IMR-90 (cell line): ENCODE results near the gene PDE6H. TPM values are rescaled to one million over a fixed set of nuclear protein-coding genes. Genes with fewer than 3 reads are reported as not detected.

Experiments used
- ATAC-seq: fragments of 200-7000 bp; cut with Tn5 transposase; 2 replicates; pipeline ENCODE4 v1.9.1; 2020; ENCODE audit warnings: low read depth, mild to moderate bottlenecking, moderate library complexity
- BruUV-seq: library from RNA; stranded (reverse); fragments of 400-500 nt; replicated peaks from 2 replicates; lab custom pipeline; 2021; lab: Mats Ljungman, UMichigan
- CTCF ChIA-PET: fragments of 300-600 bp; formaldehyde crosslinking; extraction: SDS; loops from one replicate; lab custom pipeline; 2021; ENCODE audit warnings: antibody characterized with exemption; lab: Yijun Ruan, JAX
- POLR2A ChIA-PET: fragments of 300-600 bp; sonication (Branson Sonifier 250); formaldehyde crosslinking; loops from one replicate; lab custom pipeline; 2022; ENCODE audit warnings: antibody characterized with exemption; ENCODE audit not compliant: unreplicated experiment; lab: Charles Lee
- DNase-seq: peaks from one replicate; pipeline ENCODE4 v3.0.0; 2013
- H2AFZ ChIP-seq: replicated peaks from 2 replicates; pipeline ENCODE3; 2013; ENCODE audit warnings: low read length, mild to moderate bottlenecking; ENCODE audit not compliant: poor library complexity
- H2AK5ac ChIP-seq: 2 replicates; pipeline ENCODE4 v1.6.1; 2013; ENCODE audit warnings: low read depth, low read length, inconsistent platforms
- H2AK9ac ChIP-seq: replicated peaks from 2 replicates; pipeline ENCODE3; 2013; ENCODE audit warnings: mild to moderate bottlenecking, low read depth, low read length, moderate library complexity; ENCODE audit not compliant: poor library complexity
- H2BK120ac ChIP-seq: 2 replicates; pipeline ENCODE4 v1.6.1; 2013; ENCODE audit warnings: low read depth, low read length, inconsistent platforms
- H2BK15ac ChIP-seq: 3 replicates; pipeline ENCODE4 v1.6.1; 2013; ENCODE audit warnings: low read depth, low read length, inconsistent platforms
- H2BK20ac ChIP-seq: 2 replicates; pipeline ENCODE4 v1.6.1; 2013; ENCODE audit warnings: low read depth, mild to moderate bottlenecking, inconsistent platforms, low read length, moderate library complexity
- H2BK5ac ChIP-seq: 2 replicates; pipeline ENCODE4 v1.6.1; 2013; ENCODE audit warnings: mild to moderate bottlenecking, low read depth, low read length, inconsistent platforms; ENCODE audit not compliant: poor library complexity, severe bottlenecking
- H3K14ac ChIP-seq: replicated peaks from 2 replicates; pipeline ENCODE4 v1.6.1; 2013; ENCODE audit warnings: low read depth, low read length, inconsistent platforms
- H3K18ac ChIP-seq: 2 replicates; pipeline ENCODE4 v1.6.1; 2013; ENCODE audit warnings: low read depth, low read length, control low read depth
- H3K23ac ChIP-seq: 2 replicates; pipeline ENCODE4 v1.6.1; 2013; ENCODE audit warnings: low read depth, low read length, inconsistent platforms
- H3K27ac ChIP-seq: 2 replicates; pipeline ENCODE4 v1.5.1; 2013; ENCODE audit warnings: mild to moderate bottlenecking, control low read depth, low read length; ENCODE audit not compliant: insufficient read depth
- H3K27me3 ChIP-seq: 2 replicates; pipeline ENCODE4 v1.6.1; 2013; ENCODE audit warnings: low read length; ENCODE audit not compliant: control insufficient read depth, insufficient read depth
- H3K36me3 ChIP-seq: 2 replicates; pipeline ENCODE4 v1.6.1; 2013; ENCODE audit warnings: low read length, mixed read lengths; ENCODE audit not compliant: control insufficient read depth, insufficient read depth
- H3K4ac ChIP-seq: 2 replicates; pipeline ENCODE4 v1.6.1; 2013; ENCODE audit warnings: low read depth, low read length, inconsistent platforms
- H3K4me1 ChIP-seq: 2 replicates; pipeline ENCODE4 v1.6.1; 2013; ENCODE audit warnings: low read length, mixed read lengths; ENCODE audit not compliant: control insufficient read depth, insufficient read depth
- H3K4me2 ChIP-seq: 2 replicates; pipeline ENCODE4 v1.6.1; 2013; ENCODE audit warnings: low read depth, mild to moderate bottlenecking, control low read depth, low read length, moderate library complexity
- H3K4me3 ChIP-seq: 2 replicates; pipeline ENCODE4 v1.5.1; 2013; ENCODE audit warnings: low read depth, mild to moderate bottlenecking, control low read depth, low read length, moderate library complexity; ENCODE audit not compliant: insufficient read depth
- H3K56ac ChIP-seq: 2 replicates; pipeline ENCODE4 v1.6.1; 2013; ENCODE audit warnings: low read length, inconsistent platforms; ENCODE audit not compliant: insufficient read depth; ENCODE audit errors: extremely low read depth
- H3K79me1 ChIP-seq, 2 experiments: 2 replicates each; pipeline ENCODE4 v1.6.1; 2013; ENCODE audit warnings: low read length in 2 of 2, inconsistent platforms in 1 of 2, low read depth in 1 of 2
- H3K9ac ChIP-seq: 2 replicates; pipeline ENCODE4 v1.6.1; 2013; ENCODE audit warnings: low read depth, low read length, control low read depth
- H3K9me1 ChIP-seq: 2 replicates; pipeline ENCODE4 v1.6.1; 2013; ENCODE audit warnings: low read length, inconsistent platforms; ENCODE audit not compliant: insufficient read depth
- H3K9me3 ChIP-seq: 2 replicates; pipeline ENCODE4 v1.6.1; 2013; ENCODE audit warnings: low read length; ENCODE audit not compliant: control insufficient read depth, insufficient read depth
- H4K20me1 ChIP-seq: 2 replicates; pipeline ENCODE4 v1.6.1; 2013; ENCODE audit warnings: low read length, inconsistent platforms; ENCODE audit not compliant: insufficient read depth
- H4K5ac ChIP-seq: 2 replicates; pipeline ENCODE4 v1.6.1; 2013; ENCODE audit warnings: mild to moderate bottlenecking, low read depth, low read length, control low read depth
- H4K8ac ChIP-seq, 2 experiments: 2 replicates each; pipeline ENCODE4 v1.6.1; 2013; ENCODE audit warnings: low read depth in 2 of 2, low read length in 2 of 2, control low read depth in 1 of 2, inconsistent platforms in 1 of 2
- H4K91ac ChIP-seq: 2 replicates; pipeline ENCODE4 v1.6.1; 2013; ENCODE audit warnings: low read depth, low read length, inconsistent platforms; ENCODE audit not compliant: insufficient read depth
- BHLHE40 ChIP-seq: fragments of 150-350 bp; IDR thresholded peaks from 2 replicates; pipeline ENCODE4 v1.6.1; 2016; ENCODE audit warnings: mild to moderate bottlenecking, low read depth, low read length
- CEBPB ChIP-seq: IDR thresholded peaks from 2 replicates; pipeline ENCODE4 v1.6.1; 2012; ENCODE audit warnings: low read depth, low read length, improper control_type of control experiment
- CHD1 ChIP-seq: IDR thresholded peaks from 2 replicates; pipeline ENCODE4 v1.6.1; 2012; ENCODE audit warnings: low read depth, low read length, improper control_type of control experiment
- FOS ChIP-seq: fragments of 150-350 bp; IDR thresholded peaks from 2 replicates; pipeline ENCODE4 v1.6.1; 2016; ENCODE audit warnings: low read depth, low read length
- MAFK ChIP-seq: IDR thresholded peaks from 2 replicates; pipeline ENCODE4 v1.6.1; 2012; ENCODE audit warnings: low read depth, low read length, improper control_type of control experiment
- MAZ ChIP-seq: IDR thresholded peaks from 2 replicates; pipeline ENCODE4 v1.6.1; 2012; ENCODE audit warnings: low read depth, mild to moderate bottlenecking, low read length, improper control_type of control experiment, moderate library complexity, borderline replicate concordance
- MXI1 ChIP-seq: IDR thresholded peaks from 2 replicates; pipeline ENCODE4 v1.6.1; 2012; ENCODE audit warnings: low read depth, mild to moderate bottlenecking, low read length, moderate library complexity, borderline replicate concordance
- NFE2L2 ChIP-seq: fragments of 150-350 bp; IDR thresholded peaks from 2 replicates; pipeline ENCODE4 v1.6.1; 2016; ENCODE audit warnings: low read depth, mild to moderate bottlenecking, low read length
- POLR2A ChIP-seq: IDR thresholded peaks from 2 replicates; pipeline ENCODE4 v1.6.1; 2012; ENCODE audit warnings: mild to moderate bottlenecking, low read depth, low read length
- RAD21 ChIP-seq: IDR thresholded peaks from 2 replicates; pipeline ENCODE4 v1.6.1; 2012; ENCODE audit warnings: low read length, improper control_type of control experiment
- RCOR1 ChIP-seq: IDR thresholded peaks from 2 replicates; pipeline ENCODE4 v1.6.1; 2012; ENCODE audit warnings: mild to moderate bottlenecking, low read length, improper control_type of control experiment; ENCODE audit not compliant: insufficient replicate concordance
- RFX5 ChIP-seq: IDR thresholded peaks from 2 replicates; pipeline ENCODE4 v1.8.0; 2012; ENCODE audit warnings: low read depth, mild to moderate bottlenecking, low read length, moderate library complexity
- SMC3 ChIP-seq: fragments of 150-350 bp; IDR thresholded peaks from 2 replicates; pipeline ENCODE4 v1.6.1; 2016; ENCODE audit warnings: low read depth, mild to moderate bottlenecking, antibody characterized with exemption, low read length, moderate library complexity
- WGBS, 2 experiments: methylation state at CpG; one replicate each; pipeline versions ENCODE4 v1.1.5 to v1.1.7; 2013; ENCODE audit warnings: missing lambda C conversion rate in 2 of 2; ENCODE audit not compliant: insufficient read length in 1 of 2; ENCODE audit errors: extremely low coverage in 2 of 2; 5-methylcytosine and 5-hydroxymethylcytosine counted together
- dilution Hi-C: fragments of 300-500 bp; cut with HindIII; formaldehyde crosslinking; loops from one replicate; pipeline ENCODE4 v1.14.3; 2018; ENCODE audit warnings: low sequenced_read_pairs; ENCODE audit not compliant: unreplicated experiment
- in situ Hi-C: fragments of 300-500 bp; cut with MboI; formaldehyde crosslinking; loops from 3 replicates; pipeline ENCODE4 v1.14.3; 2019; ENCODE audit warnings: low sequenced_read_pairs, inconsistent platforms, mixed read lengths
- intact Hi-C: fragments of 100-400 bp; cut with micrococcal nuclease; formaldehyde crosslinking; loops from 2 replicates; pipeline ENCODE4 v1.10.0; 2022
- polyA plus RNA-seq, 3 experiments: library from polyadenylated mRNA; depleted of rRNA; stranded (reverse); fragments of >200 nt; gene quantifications; 2 replicates each; pipeline ENCODE4 v1.2.3, GENCODE V29; 2012; ENCODE audit warnings: low replicate concordance in 1 of 3
- total RNA-seq: library from RNA; depleted of rRNA; stranded (reverse); fragments of >200 nt; gene quantifications from 2 replicates; pipeline ENCODE4 v1.2.3, GENCODE V29; 2012
- TF ChIP-seq, protein P1 (sequence below): fragments of 150-350 bp; IDR thresholded peaks from 2 replicates; pipeline ENCODE4 v1.6.1; 2016; ENCODE audit warnings: low read depth, mild to moderate bottlenecking, low read length, moderate library complexity, borderline replicate concordance
- TF ChIP-seq, protein P2 (sequence below): fragments of 150-350 bp; IDR thresholded peaks from 2 replicates; pipeline ENCODE4 v1.6.1; 2017; ENCODE audit warnings: mild to moderate bottlenecking, antibody characterized with exemption, low read length, low read depth

The PDE6H gene
- total and polyA plus RNA-seq, 2 of the 4 experiments (the other 2 are of a cell fraction), result not detected

- BruUV-seq, result no TSS peak
These were observed 15.2 kb downstream of the PDE6H start for GRCh38 chr12:14988035-14988434.

More at GRCh38 chr12:14988035-14988434, 15.2 kb downstream of the PDE6H start:
- TF ChIP-seq, protein P1, sequence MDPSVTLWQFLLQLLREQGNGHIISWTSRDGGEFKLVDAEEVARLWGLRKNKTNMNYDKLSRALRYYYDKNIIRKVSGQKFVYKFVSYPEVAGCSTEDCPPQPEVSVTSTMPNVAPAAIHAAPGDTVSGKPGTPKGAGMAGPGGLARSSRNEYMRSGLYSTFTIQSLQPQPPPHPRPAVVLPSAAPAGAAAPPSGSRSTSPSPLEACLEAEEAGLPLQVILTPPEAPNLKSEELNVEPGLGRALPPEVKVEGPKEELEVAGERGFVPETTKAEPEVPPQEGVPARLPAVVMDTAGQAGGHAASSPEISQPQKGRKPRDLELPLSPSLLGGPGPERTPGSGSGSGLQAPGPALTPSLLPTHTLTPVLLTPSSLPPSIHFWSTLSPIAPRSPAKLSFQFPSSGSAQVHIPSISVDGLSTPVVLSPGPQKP, result no peak
- TF ChIP-seq NFE2L2, result no peak
- no peak for TF ChIP-seq FOS
- no peak for TF ChIP-seq RAD21
- no peak for TF ChIP-seq RFX5
- no peak for TF ChIP-seq SMC3
- no peak for TF ChIP-seq CHD1
- no peak for TF ChIP-seq MXI1
- TF ChIP-seq CEBPB, result no peak
- no peak for TF ChIP-seq MAFK
- no peak for TF ChIP-seq MAZ
- no peak for TF ChIP-seq POLR2A
- TF ChIP-seq, protein P2, sequence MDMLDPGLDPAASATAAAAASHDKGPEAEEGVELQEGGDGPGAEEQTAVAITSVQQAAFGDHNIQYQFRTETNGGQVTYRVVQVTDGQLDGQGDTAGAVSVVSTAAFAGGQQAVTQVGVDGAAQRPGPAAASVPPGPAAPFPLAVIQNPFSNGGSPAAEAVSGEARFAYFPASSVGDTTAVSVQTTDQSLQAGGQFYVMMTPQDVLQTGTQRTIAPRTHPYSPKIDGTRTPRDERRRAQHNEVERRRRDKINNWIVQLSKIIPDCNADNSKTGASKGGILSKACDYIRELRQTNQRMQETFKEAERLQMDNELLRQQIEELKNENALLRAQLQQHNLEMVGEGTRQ, result no peak
- no peak for TF ChIP-seq BHLHE40
- TF ChIP-seq RCOR1, result no peak
- Histone ChIP-seq H3K9ac (no peak overlapping the region), H3K27ac (no peak overlapping the region), H4K8ac (no peak overlapping the region), H3K56ac (no peak overlapping the region), H3K4ac (no peak overlapping the region), H3K36me3 (no peaks in the 10 kb centered on the region), H2AK9ac (no peak overlapping the region), H4K20me1 (no peaks in the 10 kb centered on the region), H3K27me3 (no peaks in the 10 kb centered on the region), H2AK5ac (no peak overlapping the region), H2BK20ac (no peak overlapping the region), H2BK5ac (no peak overlapping the region), H2AFZ (no peak overlapping the region), H3K4me2 (no peak overlapping the region), H3K9me1 (0 out of 2 replicates have a peak, but pooled peaks cover under 1% of the 10 kb centered on the region), H3K23ac (no peak overlapping the region), H3K9me3 (no peaks in the 10 kb centered on the region), H3K14ac (no peak overlapping the region), H4K91ac (no peak overlapping the region), H3K18ac (no peak overlapping the region), H3K79me1 (no peaks in the 10 kb centered on the region), H2BK120ac (no peak overlapping the region), H3K4me3 (no peak overlapping the region), H2BK15ac (no peak overlapping the region), H3K4me1 (peaks cover 2% of the 10 kb centered on the region; the same call in 1 of the 2 replicates), H4K5ac (no peak overlapping the region)
- in situ Hi-C loops (loop anchor here (25.0 kb wide), 1 partner anchor 751 kb away; no protein-coding TSS in a partner anchor), dilution Hi-C loops (no loop called here), intact Hi-C loops (no loop called here)
- CTCF ChIA-PET, result interaction anchor here (0.6 to 1.1 kb wide), 2 partner anchors 173 to 271 kb away, joined by 3 to 4 read pairs; no protein-coding TSS in a partner anchor
- no peak for DNase-seq
- POLR2A ChIA-PET, result no interaction called here
- no CpG with 5 or more reads among the region's 3 CpGs for WGBS, 2 experiments
- no peak for ATAC-seq
